Measurements from ENCODE around the gene HEBP2.

DNA sequence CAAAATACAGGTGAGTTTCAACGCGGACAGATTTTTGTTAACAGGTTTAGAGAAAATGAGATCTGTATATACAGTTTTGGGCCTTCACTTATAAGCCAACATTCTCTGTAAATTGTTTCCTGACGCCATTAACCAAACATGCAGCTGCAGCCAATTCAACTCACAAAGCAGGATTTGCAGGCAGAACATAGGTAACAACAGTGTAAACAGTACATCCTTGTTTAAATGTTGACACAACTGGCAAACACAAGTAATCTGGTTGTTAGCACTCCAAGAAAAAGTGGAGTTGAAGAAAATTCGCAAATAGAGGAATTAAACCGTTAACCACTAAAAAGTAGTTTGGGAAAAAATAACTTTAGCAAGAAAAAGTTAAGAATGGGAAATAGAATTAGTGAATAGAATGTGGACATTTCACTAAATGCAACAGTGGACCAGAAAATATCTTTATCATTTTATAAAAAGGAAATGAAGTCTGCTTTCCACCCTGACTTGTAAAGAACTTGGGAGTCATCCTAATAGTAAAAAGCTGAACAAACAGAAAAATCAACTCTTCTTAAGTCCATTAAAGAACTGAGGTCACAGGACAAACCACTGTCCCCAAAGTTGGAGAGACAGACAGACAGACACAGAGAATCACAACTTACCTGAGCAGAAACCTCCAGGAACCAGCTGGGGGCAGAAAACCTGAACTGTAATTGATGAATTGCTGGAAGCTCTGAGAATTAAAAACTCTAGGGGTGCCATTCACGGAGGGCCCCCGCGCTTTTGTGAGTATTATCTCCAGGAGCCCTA, 16.2 kb upstream of the HEBP2 start:
- TF ChIP-seq, protein P1, sequence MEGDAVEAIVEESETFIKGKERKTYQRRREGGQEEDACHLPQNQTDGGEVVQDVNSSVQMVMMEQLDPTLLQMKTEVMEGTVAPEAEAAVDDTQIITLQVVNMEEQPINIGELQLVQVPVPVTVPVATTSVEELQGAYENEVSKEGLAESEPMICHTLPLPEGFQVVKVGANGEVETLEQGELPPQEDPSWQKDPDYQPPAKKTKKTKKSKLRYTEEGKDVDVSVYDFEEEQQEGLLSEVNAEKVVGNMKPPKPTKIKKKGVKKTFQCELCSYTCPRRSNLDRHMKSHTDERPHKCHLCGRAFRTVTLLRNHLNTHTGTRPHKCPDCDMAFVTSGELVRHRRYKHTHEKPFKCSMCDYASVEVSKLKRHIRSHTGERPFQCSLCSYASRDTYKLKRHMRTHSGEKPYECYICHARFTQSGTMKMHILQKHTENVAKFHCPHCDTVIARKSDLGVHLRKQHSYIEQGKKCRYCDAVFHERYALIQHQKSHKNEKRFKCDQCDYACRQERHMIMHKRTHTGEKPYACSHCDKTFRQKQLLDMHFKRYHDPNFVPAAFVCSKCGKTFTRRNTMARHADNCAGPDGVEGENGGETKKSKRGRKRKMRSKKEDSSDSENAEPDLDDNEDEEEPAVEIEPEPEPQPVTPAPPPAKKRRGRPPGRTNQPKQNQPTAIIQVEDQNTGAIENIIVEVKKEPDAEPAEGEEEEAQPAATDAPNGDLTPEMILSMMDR (IDR thresholded peaks at IDR 0.05) = no peak
- TF ChIP-seq POLR2A (IDR thresholded peaks at IDR 0.05) = no peak

All from ovary (tissue), 3 donors.